Measurements from ENCODE around the gene KCNT1.

The KCNT1 gene

DNA sequence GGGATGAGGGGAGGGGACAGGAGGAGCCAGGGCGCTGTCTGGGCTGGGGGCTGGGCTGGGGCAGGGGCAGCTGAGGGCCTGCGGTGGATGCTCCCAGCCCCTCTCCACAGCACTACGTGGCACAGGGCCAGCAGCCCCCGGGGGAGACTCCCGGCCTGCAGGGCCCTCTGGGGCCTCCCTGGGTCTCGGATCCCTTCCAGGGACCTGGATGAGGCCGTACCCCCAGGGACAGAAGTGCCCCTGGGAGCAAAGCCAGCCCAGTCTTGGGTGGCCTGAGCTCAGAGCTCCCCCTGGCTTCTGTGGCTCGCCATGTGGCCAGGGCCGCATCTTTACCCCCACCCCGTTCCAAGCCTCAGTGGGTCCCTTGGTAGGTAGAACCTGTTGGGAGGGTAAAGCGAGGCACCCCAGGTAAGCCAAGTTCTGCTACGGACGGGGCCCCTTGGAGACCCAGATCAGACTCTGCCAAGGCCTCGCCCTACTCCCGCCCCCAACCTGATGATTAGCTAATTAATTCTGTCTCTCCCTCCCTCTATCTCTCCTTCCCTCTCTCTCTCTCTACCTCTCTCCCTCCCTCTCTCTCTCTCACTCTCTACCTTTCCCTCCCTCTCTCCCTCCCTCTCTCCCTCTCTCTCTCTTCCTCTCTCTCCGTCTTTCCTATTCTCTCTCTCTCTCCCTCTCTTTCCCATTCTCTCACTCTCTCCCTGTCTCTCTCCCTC is 24.3 kb downstream of the KCNT1 start:
- DNase-seq (ENCODE audit: low read depth, low spot score) = no peak

DNA sequence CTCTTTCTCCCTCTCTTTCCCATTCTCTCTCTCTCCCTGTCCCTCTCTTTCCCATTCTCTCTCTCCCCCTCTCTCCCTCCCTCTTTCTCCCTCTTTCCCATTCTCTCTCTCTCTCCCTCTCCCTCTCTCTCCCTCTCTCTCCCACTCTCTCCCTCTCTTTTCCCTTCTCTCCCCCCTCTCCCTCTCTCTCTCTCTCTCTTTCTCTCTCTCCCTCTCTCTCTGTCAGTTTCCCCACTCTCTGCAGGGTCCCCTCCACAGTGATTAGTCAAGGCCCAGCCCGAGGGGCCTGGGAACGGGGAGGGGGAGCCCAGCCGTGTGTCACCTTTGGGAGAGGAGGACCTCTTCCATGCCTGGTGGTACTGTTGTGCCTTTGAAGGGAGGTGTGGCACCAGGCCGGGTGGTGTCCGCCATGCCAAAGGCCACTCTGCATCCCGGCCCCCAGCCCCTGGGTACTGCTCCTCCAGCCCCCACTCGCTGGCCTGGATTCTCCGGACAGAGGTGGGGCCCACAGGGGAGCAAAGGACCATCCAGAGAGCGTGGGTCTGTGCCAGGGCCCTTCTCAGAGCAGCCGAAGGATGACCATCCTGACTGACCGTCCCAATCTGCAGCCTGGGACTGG is 25.4 kb downstream of the KCNT1 start:
- no peak for DNase-seq (ENCODE audit: low read depth, low spot score)

DNA sequence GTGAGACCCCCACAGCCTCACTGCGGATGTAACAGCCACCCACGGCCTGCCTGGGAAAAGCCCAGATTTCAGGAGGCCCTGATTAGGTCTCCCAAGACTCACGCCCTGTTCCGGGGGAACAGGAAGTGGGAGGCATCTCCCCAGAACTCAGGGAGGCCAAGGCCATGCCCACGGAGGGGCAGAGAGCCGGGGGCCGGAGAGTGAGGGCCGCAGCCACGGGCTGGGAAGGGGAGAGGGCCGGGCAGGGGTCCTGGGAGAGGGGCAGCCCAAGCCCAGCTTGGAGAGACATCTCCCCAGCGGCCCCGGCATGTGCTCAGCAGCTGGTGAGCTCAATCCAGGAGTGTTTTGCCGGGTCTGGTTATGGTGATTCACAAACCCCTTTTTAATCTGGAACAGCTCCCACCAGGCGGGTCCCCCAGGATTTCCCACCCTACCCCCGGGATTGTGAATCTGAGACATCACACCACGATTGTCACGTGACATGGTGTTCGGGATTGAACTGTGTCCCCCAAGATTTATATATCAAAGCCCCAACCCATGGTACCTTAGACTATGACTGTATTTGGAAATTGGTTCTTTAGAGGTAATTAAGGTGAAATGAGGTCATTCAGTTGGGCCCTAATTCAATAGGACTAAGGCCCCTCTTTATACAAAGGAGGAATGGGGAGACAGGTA is 26.6 kb downstream of the KCNT1 start:
- DNase-seq (ENCODE audit: low read depth, low spot score) = no peak

DNA sequence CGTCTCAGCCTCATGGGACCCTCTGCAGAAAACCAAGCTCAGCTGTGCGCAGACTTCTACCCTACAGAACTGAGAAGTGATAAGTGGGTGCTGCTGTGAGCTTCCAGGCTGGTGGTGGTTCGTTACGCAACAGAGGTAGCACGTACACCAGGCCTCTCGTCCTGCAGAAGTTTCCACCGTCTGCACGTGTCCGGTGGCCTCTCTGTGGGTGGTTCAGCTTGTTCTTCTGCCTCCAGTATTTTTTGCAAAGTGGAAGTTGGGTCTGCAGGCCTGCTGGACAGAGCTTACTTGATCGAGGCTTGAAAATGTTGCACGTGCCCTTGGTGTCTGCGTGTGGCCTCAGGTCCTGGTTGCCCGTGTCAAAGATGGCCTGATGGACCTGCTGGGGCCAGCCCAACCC is 27.5 kb downstream of the KCNT1 start:
- no peak for DNase-seq (ENCODE audit: low read depth, low spot score)

DNA sequence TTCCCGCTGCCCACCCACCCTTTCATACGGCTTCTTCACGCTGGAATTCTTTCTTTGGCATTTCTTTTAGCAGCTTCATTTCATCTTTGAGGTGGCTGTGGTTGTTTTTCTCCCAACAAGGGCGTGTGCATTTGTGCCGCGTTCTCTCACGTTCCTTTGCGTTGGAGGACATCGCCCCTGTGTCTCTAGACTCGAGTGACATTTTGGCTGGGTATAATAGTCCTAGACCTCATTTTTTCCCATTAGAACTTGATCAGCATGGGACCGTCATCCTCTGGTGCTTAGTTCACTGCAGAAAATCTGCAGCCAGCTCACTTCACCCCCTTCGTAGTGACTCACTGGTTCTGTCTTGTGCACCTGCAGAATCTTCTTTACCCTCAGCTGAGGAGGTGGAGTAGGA is 29.5 kb downstream of the KCNT1 start:
- no peak for DNase-seq (ENCODE audit: low read depth, low spot score)

DNA sequence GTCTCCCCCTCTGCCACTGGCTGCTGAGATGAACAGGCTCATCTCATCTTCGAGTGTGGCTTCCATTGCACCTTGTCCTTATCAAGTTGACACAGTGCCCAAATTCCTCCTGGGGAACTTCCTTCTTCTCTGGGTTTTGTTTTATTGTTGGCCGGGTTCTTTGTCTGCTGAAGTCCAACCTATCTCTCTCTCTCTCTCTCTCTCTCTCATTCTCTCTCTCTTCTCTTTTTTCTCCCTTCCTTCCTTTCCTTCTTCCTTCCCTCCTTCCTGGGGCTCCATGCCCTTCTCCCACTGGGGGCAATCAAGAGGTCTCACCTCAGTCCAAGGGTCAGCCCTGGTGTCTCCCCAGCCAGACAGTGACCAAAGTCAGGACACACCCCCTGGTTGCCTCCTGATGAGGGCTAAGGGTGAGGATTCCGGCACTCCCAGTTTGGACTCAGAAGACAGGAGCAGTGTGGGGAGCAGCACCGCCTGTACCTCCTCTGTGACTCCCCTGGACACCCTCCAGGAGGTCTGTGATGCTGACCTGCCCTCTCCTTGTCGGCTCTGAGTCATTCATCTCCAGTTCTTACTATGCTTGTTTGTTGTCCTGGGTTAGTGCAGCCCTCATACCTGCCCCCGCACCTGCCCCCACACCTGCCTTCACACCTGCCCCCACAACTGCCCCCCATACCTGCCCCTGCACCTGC is 30.7 kb downstream of the KCNT1 start:
- DNase-seq (ENCODE audit: low read depth, low spot score) = no peak

DNA sequence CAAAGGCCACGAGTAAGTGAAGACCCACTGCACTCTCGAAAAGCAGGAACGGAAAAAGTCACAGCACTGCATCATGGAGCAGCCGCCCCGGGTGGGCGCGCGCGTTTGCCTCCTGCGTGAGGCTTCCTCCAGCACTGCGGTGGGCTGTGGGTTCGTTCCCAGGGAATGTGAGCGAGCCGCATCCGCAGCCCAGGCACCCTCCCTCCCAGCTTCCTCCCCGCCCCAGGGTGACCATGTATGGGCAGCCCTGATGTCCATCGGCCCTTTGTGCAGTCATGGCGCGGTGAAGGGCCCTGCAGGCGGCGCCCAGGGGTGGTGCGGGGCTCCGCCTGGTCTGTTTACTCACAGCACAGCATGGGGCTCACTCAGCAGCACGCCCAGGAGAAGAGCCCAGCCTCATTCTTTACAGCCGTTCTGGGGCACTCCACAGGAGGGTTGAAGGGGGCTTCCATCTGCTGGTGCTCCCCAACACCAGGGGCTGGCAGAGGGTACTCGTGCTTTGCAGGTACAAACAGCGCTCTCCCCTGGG is 32.7 kb downstream of the KCNT1 start:
- no peak for DNase-seq (ENCODE audit: low read depth, low spot score)

DNA sequence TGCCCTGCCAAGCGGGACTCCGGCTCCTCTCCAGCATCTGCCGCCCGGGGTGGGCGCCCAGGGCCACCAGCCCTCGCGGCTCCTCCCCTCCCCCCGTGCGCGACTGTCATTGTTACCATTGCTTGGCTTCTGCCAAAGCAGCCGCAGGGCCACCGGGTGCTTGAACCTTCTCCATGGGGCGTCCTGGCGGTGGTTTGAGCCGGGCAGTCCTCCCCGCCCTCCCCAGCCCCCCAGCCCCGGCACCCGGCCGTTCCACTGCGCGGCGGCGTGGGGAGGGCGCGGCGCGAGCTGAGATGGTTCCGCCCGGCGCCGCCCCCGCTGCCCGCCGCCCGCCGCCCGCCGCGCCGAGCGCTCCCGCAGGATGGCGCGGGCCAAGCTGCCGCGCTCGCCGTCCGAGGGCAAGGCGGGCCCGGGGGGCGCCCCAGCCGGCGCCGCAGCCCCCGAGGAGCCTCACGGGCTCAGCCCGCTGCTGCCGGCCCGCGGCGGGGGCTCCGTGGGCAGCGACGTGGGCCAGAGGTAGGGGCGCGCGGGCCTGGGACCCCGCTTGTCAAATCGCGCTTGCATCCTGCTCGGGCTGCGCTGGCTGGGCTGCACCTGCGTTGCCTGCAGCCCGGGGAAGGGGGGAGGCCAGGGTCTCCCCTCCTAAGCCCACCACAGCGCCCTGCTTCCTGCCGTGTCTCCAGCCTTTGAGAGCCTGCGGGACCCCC is 34.4 kb downstream of the KCNT1 start:
- no peak for DNase-seq (ENCODE audit: low read depth, low spot score)

DNA sequence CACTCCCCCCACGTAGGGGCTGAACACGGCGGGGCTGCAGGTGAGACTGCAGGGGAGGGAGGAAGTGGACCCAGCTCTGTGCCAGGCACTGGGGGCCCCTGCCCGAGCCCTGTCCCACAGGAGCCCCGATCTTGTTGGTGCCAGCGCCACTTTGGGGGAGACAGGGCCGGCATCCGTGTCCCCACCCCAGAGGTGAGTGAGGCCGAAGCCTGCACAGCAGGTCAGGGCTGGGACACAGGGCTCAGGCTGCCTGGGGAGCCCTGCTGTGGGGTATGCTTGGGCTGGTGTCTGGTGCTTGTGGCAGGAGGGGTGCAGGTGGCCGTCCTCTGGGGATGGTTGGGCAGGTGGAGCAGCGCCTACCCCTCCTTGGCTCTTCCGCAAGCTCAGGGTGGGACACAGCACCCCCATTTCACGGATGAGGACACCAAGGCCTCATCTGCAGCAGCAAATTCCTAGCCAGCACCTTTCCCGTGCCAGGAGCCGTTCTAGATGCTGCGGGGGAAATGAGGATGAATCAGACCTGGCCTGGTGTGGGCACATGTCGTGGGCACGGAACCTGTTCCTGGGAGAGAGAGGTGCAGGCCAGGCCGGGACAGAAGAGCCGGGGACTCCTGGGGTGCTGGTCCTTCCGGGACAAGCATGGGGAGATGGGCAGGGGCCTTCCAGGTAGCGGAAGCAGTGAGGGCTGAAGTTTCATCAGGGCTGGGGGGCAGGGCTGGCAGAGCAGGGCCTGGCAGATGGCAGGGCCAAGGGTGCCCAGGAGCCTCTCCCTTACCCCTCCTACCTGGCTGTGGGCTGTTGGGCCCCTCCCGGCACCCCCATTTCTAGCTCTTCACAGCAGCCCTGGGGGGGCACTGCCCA is 35.2 kb downstream of the KCNT1 start:
- DNase-seq (ENCODE audit: low read depth, low spot score) = no peak

DNA sequence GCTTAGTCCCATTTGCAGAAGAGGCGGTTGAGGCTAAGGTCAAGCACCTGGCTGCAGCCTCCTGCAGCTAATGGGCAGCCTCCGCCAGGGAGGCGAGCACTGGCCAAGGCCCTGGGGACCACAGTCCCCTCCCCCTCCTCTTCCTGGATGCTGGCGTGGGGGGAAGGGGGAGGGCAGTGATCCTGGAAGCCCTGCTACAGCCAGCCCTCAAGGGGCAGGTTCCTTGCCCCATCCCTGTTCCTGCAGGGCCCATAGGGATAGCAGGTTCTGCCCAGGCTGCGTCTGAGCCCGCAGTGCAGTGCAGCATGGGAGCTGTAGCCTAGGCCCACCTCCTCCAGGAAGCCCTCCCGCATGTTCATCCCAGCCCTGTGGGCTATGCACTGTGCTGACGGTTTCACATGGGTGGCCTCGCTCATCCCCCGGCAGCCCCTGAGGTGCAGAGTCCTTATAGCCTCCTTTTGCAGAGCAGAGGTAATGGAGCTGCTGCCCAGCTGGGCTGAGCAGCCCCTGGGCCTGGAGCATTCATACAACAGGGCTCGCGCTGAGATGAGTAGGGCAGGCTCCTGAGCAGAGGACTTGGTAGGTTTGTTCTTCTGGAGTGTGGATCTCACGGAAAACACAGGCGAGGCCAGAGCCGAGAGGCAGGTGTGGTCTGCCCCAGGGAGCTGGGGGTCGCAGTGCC is 36.0 kb downstream of the KCNT1 start:
- no peak for DNase-seq (ENCODE audit: low read depth, low spot score)

DNA sequence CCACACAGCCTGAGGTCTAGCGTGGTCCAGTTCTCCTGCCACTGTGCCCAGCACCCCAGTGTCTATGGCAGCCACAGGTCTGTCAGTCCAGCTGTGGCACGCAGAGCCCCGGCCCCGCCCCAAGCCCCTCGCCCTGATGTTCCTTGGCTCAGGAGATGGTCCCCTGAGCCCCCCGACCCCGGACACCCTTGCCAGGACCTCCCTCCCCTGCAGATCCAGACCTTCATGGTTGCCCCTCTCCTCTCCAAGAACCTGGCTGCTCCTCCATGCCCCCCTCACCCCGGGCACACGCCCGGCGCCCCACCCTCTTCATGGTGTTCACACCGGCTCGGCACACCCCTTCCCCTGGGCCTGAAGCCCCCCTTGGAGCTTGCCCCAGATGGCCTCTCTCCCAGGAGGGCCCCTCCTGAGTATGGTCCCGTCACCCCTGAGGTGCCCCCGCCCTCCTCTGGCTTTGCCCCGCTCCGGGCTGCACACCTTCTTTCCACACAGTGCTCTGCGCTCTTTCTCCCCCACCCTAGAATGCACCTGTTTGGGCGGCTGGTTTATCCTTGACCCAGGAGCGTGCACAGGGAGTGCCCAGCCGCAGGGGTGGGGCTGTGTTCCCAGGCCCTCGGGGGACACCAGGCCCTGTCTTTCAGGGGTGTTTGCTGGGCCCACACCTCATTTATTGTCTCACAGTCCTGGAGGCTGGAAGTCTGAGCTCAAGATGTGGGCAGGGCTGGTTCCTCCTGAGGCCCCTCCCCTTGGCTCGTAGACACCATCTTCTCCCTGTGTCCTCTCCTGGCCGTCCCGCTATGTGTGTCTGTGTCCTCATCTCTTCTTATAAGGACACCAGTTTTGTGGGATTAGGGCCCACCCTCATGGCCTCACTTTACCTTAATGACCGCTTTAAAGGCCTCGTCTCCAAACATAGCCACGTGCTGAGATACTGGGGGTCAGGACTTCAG is 37.6 kb downstream of the KCNT1 start:
- no peak for DNase-seq (ENCODE audit: low read depth, low spot score)

DNA sequence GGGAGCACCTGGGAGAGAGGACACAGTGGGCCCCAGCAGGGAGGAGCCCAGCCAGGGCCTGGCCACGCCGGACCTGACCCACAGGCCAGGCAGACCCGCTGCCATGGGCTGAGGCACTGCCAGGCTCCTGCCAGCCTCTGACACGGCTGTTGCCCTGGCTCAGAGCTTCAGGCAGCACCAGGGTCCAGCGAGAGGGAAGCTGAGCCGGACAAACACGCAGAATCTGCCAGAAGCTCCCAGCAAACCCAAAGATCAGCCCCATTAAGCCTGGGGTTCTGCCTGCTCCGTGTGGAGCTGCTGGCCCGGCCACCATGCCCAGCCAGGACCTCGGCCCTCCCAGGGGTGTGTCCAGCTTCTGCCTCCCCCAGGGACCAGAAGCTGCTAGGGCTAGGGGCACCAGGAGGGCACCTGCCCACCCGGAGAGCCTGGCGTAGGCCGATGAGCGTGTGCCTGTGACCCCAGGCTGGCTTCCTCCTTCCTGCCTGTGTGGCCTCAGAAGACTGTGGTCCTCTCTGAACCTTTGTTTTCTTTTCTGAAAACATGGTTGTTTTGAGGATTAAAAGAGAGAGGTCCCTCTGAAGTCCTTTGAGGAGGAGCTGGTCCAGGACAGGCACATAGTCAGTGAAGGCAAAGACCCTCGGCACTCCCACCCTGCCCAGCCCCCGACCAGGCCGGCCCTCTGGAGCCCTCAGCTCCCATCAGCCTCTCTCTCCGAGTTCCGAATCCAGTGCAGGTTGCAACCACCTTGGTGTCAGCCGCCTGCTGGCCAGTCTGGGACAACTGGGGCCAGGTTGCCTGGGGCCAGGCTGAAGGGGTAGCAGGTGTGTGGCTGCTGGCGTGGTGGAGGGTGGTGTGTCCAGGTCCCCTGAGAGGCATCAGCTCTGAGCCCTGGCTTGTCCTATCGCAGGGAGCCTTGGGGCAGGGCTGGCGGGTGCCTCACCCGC is 39.6 kb downstream of the KCNT1 start:
- DNase-seq (ENCODE audit: low read depth, low spot score) = no peak

DNA sequence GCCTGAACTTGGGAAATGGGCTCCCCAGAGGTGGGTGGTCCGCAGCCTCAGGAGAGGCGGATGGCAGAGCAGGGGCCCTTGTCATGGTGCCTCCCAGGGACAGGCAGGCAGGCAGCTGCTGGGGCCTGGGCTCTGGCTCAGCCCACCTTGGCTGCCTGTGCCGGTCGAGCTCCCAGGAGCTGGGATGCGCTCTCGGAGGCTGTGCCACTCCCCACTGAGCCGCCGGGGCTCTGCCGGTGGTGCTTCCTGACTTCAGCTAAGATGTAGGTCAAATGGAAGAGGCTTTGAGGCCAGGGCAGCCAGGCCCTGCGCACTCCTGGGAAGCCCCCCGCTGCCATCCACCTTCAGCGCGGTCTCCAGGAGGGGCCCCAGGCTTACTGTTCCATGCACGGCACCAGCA is 41.0 kb downstream of the KCNT1 start:
- DNase-seq (ENCODE audit: low read depth, low spot score) = no peak

DNA sequence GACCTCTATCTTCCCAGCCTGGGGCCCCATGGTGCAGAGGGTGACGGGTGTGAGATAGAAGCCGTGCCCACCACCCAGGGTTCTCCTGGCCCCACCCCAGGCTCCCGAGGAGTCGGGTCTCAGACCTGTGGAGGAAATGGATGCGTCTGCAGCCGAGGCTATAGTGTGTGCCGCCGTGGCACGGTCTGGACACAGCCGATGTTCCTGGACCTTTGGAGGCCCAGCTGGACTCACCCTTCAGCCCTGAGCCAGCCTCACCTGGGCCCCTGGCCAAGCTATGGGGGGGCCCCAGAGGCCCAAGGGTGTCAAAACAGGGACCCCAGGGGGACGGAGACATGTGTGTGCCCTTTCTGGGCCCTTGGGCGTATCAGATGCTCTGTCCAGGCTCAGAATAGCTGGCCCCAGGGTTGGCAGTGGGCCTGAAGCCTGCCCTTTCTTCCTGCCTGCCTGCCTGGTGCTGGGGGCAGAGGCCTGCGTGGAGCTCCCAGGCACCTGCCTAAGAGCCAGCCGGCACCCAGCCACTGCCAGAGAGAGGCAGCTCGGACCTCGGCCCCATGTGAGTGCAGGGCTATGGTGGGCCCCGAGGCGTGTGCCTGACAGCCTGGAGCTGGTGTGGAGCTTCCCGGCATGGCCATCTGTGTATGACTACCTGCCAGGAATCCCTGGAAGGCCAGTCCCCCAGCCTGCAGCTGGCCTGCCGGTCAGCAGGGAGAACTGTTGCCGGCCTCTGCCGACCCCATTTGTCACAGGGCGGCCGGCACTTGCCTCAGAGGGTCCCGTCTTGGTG is 41.8 kb downstream of the KCNT1 start:
- DNase-seq (ENCODE audit: low read depth, low spot score) = no peak

DNA sequence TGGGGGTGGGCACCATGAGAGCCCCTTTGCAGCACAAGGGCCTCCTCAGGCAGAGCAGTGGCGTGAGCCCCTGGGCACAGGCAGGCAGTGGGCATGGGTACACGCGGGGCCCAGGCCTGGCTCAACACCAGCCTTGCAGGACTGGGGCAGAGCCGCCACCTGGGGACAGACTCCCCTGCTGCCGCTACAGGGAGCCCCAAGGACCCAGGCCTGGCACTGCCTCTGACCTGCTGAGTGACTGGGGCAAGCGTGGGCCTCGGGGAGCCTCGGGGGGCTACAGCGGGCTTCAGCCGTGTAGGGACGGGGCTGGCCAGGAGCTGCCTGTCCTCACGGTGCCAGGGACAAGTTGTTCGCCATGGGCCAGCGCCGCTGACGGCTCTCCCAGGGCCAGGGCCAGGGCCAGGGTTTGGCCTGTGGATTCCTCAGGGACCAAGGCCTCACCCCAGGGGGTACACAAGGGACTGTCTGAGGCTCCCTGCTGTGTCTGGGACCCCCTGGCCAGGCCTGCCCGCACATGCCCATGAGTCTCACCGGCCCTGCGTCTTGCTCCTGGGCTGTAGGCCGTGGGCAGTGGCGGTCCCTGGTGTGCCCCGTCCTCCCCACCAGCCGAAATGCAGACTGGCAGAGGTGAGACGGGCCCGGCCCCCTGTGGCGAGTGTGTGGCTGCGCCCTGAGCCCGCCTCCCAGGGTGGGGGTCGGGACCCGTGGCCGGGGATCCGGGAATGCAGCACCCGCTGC is 42.5 kb downstream of the KCNT1 start:
- no peak for DNase-seq (ENCODE audit: low read depth, low spot score)

DNA sequence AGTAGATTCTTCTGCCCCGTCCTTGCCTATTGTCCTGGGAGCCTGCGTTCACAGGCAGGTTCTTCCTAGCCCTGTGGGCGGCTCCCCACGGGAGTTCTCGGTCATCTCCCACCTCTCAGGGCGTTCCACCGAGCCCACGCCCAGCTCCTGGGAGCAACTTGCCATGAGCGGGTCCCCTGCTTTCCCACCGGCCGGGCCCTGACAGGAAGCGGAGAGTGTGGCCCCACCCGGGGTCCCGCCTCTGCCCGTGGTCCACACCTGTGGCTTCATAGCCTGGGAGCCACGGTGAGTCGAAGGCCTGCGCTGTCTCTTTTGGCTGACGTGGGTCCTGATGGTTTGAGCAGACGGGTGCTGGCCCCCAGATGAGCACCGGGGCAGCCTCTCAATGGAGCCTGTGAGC is 43.2 kb downstream of the KCNT1 start:
- DNase-seq (ENCODE audit: low read depth, low spot score) = no peak
